ENCODE results near the gene GCAT.

DNA sequence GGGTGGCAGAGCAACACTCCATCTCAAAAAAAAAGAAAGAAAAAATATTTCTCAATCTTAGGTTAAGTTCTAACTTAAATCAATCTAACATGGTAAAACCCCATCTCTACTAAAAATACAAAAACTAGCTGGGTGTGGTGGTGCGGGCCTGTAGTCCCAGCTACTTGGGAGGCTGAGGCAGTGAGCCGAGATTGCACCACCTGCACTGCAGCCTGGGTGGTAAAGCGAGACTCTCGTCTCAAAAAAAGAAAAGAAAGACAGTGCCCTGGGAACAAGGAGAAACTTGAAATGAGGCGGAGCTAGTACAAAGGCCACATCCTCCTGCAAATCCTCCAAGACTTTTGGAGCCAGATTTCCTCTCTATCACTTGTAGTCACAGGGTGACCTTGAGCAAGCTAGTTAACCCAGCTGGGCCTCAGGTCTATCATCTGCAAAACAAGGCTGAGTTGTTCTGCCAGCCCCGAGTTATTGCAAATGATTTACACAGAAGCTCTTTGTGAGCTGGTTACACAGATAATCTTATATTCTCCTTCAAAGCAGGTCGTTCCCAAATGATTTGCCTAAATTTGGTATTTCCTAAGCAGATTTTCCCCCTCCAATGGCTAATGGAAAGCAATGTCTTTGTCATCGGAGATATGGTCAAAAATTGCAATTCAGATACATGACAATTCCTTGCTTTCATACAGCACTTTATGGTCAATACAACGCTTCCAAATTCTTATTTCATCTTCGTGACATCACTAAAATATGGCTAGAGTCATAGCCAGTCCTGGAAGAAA, 34.5 kb downstream of the GCAT start:
- TF ChIP-seq CTCF (IDR thresholded peaks at IDR 0.05) = no peak
- TF ChIP-seq POLR2A (IDR thresholded peaks at IDR 0.05) = no peak
